ENCODE data around the gene DYNC1LI1. TPM values are rescaled to one million over a fixed set of nuclear protein-coding genes. Genes with fewer than 3 reads are reported as not detected.
A peak's percentile ranks its signal among the peaks of the same experiment; 100 is the strongest.

The DYNC1LI1 gene
- total RNA-seq, 1 experiment from 2014 or later, result 29.8 TPM

DNA sequence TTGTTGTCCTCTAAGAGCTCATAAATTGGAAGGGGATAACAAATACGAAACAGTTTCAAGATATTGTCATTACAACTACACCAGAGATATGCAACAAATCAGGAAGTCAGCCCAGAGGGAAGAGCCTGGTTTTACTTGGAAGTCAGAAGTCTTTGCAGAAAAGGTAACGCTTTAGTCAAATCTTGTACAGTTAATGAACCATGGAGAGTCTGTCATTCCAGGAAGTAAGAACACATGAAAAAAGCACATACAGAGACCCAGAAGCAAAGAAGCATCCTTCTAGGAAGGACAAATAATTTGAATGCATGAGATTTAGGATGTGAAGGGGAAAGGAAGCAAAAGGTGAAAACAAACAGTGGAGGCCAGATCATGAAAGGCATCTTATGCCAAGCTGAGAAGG is 19.6 kb downstream of the DYNC1LI1 start:
- no peaks in the 10 kb centered on the region for H3K27me3 Mint-ChIP-seq (ENCODE audit: unreplicated experiment)
- no peak overlapping the region for H3K4me3 Mint-ChIP-seq (ENCODE audit: low read depth, unreplicated experiment)
- intact Hi-C loops (cut with micrococcal nuclease; ENCODE audit: unreplicated experiment), result no loop called here
- H3K36me3 Mint-ChIP-seq (ENCODE audit: insufficient read depth, unreplicated experiment), result no peaks in the 10 kb centered on the region
- DNase-seq, result no peak
- H3K4me1 Mint-ChIP-seq (ENCODE audit: low read depth, unreplicated experiment), result peaks cover 27% of the 10 kb centered on the region
- BruUV-seq (replicated peaks), result no TSS peak
- H3K27ac Mint-ChIP-seq (ENCODE audit: unreplicated experiment), result no peak overlapping the region
- H3K9me3 Mint-ChIP-seq (ENCODE audit: low read depth, unreplicated experiment), result no peaks in the 10 kb centered on the region
- TF ChIP-seq, protein P1, sequence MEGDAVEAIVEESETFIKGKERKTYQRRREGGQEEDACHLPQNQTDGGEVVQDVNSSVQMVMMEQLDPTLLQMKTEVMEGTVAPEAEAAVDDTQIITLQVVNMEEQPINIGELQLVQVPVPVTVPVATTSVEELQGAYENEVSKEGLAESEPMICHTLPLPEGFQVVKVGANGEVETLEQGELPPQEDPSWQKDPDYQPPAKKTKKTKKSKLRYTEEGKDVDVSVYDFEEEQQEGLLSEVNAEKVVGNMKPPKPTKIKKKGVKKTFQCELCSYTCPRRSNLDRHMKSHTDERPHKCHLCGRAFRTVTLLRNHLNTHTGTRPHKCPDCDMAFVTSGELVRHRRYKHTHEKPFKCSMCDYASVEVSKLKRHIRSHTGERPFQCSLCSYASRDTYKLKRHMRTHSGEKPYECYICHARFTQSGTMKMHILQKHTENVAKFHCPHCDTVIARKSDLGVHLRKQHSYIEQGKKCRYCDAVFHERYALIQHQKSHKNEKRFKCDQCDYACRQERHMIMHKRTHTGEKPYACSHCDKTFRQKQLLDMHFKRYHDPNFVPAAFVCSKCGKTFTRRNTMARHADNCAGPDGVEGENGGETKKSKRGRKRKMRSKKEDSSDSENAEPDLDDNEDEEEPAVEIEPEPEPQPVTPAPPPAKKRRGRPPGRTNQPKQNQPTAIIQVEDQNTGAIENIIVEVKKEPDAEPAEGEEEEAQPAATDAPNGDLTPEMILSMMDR (IDR thresholded peaks at IDR 0.05; ENCODE audit: unreplicated experiment), result no peak
- CTCF ChIA-PET, result interaction anchor here (0.6 kb wide), 1 partner anchor 678 kb away, joined by 3 read pairs; no protein-coding TSS in a partner anchor

DNA sequence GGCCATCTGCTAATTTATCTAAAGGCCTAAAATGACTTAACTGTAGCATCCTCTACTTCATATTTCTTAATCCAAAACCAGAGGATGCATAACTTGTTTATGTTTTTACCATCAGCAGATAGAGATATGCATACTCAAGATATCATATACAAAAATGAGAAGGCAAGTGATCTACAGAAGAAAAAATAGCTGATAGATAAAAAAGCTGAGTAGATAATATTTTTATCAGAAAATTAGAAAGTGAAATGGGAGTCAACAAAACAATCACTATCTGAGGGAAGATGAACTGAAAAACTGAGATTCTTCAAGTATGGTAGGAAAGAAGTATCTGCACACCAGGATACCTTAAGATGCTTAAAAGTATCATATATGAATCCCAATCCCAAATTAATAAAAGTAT is 25.4 kb downstream of the DYNC1LI1 start:
- peaks cover 8% of the 10 kb centered on the region for H3K4me1 Mint-ChIP-seq (ENCODE audit: low read depth, unreplicated experiment)
- no TSS peak for BruUV-seq (replicated peaks)
- H3K27me3 Mint-ChIP-seq (ENCODE audit: unreplicated experiment), result no peaks in the 10 kb centered on the region
- H3K36me3 Mint-ChIP-seq (ENCODE audit: insufficient read depth, unreplicated experiment), result no peaks in the 10 kb centered on the region
- TF ChIP-seq, protein P1 (IDR thresholded peaks at IDR 0.05; ENCODE audit: unreplicated experiment), result no peak
- no peak overlapping the region for H3K27ac Mint-ChIP-seq (ENCODE audit: unreplicated experiment)
- CTCF ChIA-PET, result no interaction called here
- H3K4me3 Mint-ChIP-seq (ENCODE audit: low read depth, unreplicated experiment), result no peak overlapping the region
- no peaks in the 10 kb centered on the region for H3K9me3 Mint-ChIP-seq (ENCODE audit: low read depth, unreplicated experiment)
- intact Hi-C loops (cut with micrococcal nuclease; ENCODE audit: unreplicated experiment), result no loop called here
- DNase-seq, result no peak

DNA sequence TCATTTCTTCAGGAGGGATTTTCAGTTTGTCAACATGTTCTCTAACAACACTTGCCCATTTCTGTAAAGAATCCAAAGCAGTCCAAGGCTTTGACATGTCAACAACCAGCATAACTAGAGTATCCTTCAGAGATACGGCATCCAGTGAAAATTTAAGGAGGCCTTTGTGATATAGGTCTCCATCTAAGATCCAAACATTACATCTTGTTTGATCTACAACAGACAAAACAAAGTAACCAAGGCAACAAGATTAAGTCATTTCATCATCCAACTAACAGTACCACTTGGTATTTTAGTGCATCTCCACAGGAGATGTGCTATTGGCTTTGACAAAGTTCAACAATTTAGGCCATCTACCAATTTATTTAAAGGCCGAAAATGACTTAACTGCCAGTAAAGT is 25.8 kb downstream of the DYNC1LI1 start:
- no peaks in the 10 kb centered on the region for H3K9me3 Mint-ChIP-seq (ENCODE audit: low read depth, unreplicated experiment)
- no peak for DNase-seq
- no peaks in the 10 kb centered on the region for H3K27me3 Mint-ChIP-seq (ENCODE audit: unreplicated experiment)
- TF ChIP-seq, protein P1 (IDR thresholded peaks at IDR 0.05; ENCODE audit: unreplicated experiment), result no peak
- BruUV-seq (replicated peaks), result TSS peak; percentile 27
- H3K36me3 Mint-ChIP-seq (ENCODE audit: insufficient read depth, unreplicated experiment), result peaks cover 2% of the 10 kb centered on the region
- peaks cover 8% of the 10 kb centered on the region for H3K4me1 Mint-ChIP-seq (ENCODE audit: low read depth, unreplicated experiment)
- no peak overlapping the region for H3K27ac Mint-ChIP-seq (ENCODE audit: unreplicated experiment)
- no peak overlapping the region for H3K4me3 Mint-ChIP-seq (ENCODE audit: low read depth, unreplicated experiment)
- intact Hi-C loops (cut with micrococcal nuclease; ENCODE audit: unreplicated experiment), result no loop called here
- CTCF ChIA-PET, result no interaction called here

DNA sequence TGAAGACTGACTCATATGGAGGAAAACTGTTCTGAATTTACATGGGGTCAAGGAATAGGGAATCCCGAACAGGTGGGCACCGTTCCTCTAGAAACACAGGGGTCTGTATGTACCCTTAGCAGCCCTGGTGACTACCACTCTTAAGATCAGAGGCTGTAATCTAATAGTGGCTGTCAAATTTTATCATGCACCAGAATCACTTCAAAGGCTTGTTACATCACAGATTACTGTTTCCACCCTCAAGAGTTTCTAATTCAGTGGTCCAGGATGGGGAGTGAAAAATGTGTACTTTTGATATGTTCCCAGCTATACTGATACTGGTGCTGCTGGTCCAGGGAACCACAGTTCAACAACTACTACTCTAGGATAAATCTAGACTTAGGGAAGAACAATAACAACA is 27.9 kb downstream of the DYNC1LI1 start:
- Mint-ChIP-seq H3K4me3 (ENCODE audit: low read depth, unreplicated experiment) (no peak overlapping the region), H3K27ac (ENCODE audit: unreplicated experiment) (no peak overlapping the region), H3K9me3 (ENCODE audit: low read depth, unreplicated experiment) (no peaks in the 10 kb centered on the region), H3K36me3 (ENCODE audit: insufficient read depth, unreplicated experiment) (peaks cover 4% of the 10 kb centered on the region), H3K4me1 (ENCODE audit: low read depth, unreplicated experiment) (peaks cover 8% of the 10 kb centered on the region), H3K27me3 (ENCODE audit: unreplicated experiment) (no peaks in the 10 kb centered on the region)
- no peak for DNase-seq
- TF ChIP-seq, protein P1 (IDR thresholded peaks at IDR 0.05; ENCODE audit: unreplicated experiment), result no peak
- no TSS peak for BruUV-seq (replicated peaks)
- intact Hi-C loops (cut with micrococcal nuclease; ENCODE audit: unreplicated experiment), result no loop called here
- CTCF ChIA-PET, result no interaction called here
